NCI-H1105 (cell line): ENCODE measurements around the gene HGFAC.

Experiments used
- DNase-seq: peaks from one replicate; lab custom pipeline; 2025; lab: John Stamatoyannopoulos, UW

Gene HGFAC

GRCh38 chr4:3486541-3487540 is 45.1 kb downstream of the HGFAC start:
- DNase-seq = no peak

- no peak for DNase-seq
Measured at GRCh38 chr4:3487861-3488260, 46.1 kb downstream of the HGFAC start.

- no peak for DNase-seq
Measured at GRCh38 chr4:3488820-3489219, 47.1 kb downstream of the HGFAC start.

GRCh38 chr4:3489451-3489962 is 47.7 kb downstream of the HGFAC start:
- no peak for DNase-seq

GRCh38 chr4:3491681-3492405 is 50.1 kb downstream of the HGFAC start:
- DNase-seq = no peak

GRCh38 chr4:3492741-3493719 is 51.3 kb downstream of the HGFAC start:
- DNase-seq = no peak

GRCh38 chr4:3493720-3494461 is 52.1 kb downstream of the HGFAC start:
- no peak for DNase-seq

GRCh38 chr4:3494462-3494871 is 52.7 kb downstream of the HGFAC start:
- no peak for DNase-seq

- DNase-seq = no peak
Measured at GRCh38 chr4:3495204-3495975, 53.6 kb downstream of the HGFAC start.

GRCh38 chr4:3496021-3496420 is 54.3 kb downstream of the HGFAC start:
- no peak for DNase-seq

GRCh38 chr4:3497095-3497494 is 55.3 kb downstream of the HGFAC start:
- no peak for DNase-seq

- no peak for DNase-seq
Measured at GRCh38 chr4:3497523-3498389, 56.0 kb downstream of the HGFAC start.

GRCh38 chr4:3498407-3498806 is 56.6 kb downstream of the HGFAC start:
- no peak for DNase-seq
